ENCODE measurements around the gene CD180. TPM values are rescaled to one million over a fixed set of nuclear protein-coding genes. Genes with fewer than 3 reads are reported as not detected.
A peak's percentile ranks its signal among the peaks of the same experiment; 100 is the strongest.
"Not testable (repeated sequence)": the region's sequence is repeated elsewhere in the genome, so short reads cannot be mapped to it uniquely, and the experiment has no call there.

Gene CD180
- total RNA-seq, 1 donor = 0.54 TPM

GRCh38 chr5:67189931-67190330 is 6.7 kb downstream of the CD180 start:
- DNase-seq (ENCODE audit: low read depth in 2 of 3, low spot score in 2 of 3) = no peak

GRCh38 chr5:67189079-67189354 is 7.6 kb downstream of the CD180 start:
- no peak for DNase-seq (ENCODE audit: low read depth in 2 of 3, low spot score in 2 of 3)

- no peak for DNase-seq (ENCODE audit: low read depth in 2 of 3, low spot score in 2 of 3)
Measured at GRCh38 chr5:67188274-67189078, 8.1 kb downstream of the CD180 start.

GRCh38 chr5:67187006-67187715 is 9.4 kb downstream of the CD180 start:
- peak in 1 of 3 donors; percentile 58 for DNase-seq (ENCODE audit: low read depth in 2 of 3, low spot score in 2 of 3)

GRCh38 chr5:67183859-67184258 is 12.7 kb downstream of the CD180 start:
- DNase-seq (ENCODE audit: low read depth in 2 of 3, low spot score in 2 of 3) = no peak

GRCh38 chr5:67182301-67182790 is 14.3 kb downstream of the CD180 start:
- no peak for DNase-seq (ENCODE audit: low read depth in 2 of 3, low spot score in 2 of 3)

GRCh38 chr5:67181648-67182221 is 14.9 kb downstream of the CD180 start:
- peak in 1 of 3 donors; percentile 56 for DNase-seq (ENCODE audit: low read depth in 2 of 3, low spot score in 2 of 3)

- no peak for DNase-seq (ENCODE audit: low read depth in 2 of 3, low spot score in 2 of 3)
Measured at GRCh38 chr5:67179697-67180361, 16.8 kb downstream of the CD180 start.

GRCh38 chr5:67178966-67179365 is 17.6 kb downstream of the CD180 start:
- DNase-seq (ENCODE audit: low read depth in 2 of 3, low spot score in 2 of 3) = no peak

- DNase-seq (ENCODE audit: low read depth in 2 of 3, low spot score in 2 of 3) = peak in 1 of 3 donors; percentile 34
Measured at GRCh38 chr5:67178085-67178484, 18.5 kb downstream of the CD180 start.

- DNase-seq (ENCODE audit: low read depth in 2 of 3, low spot score in 2 of 3) = peak in 1 of 3 donors; percentile 41
Measured at GRCh38 chr5:67176936-67177335, 19.7 kb downstream of the CD180 start.

GRCh38 chr5:67173959-67174358 is 22.6 kb downstream of the CD180 start:
- no peak for DNase-seq (ENCODE audit: low read depth in 2 of 3, low spot score in 2 of 3)

GRCh38 chr5:67173351-67173750 is 23.2 kb downstream of the CD180 start:
- not testable (repeated sequence) for DNase-seq (ENCODE audit: low read depth in 2 of 3, low spot score in 2 of 3)

- DNase-seq (ENCODE audit: low read depth in 2 of 3, low spot score in 2 of 3) = no peak
Measured at GRCh38 chr5:67170767-67171166, 25.8 kb downstream of the CD180 start.

GRCh38 chr5:67168069-67168468 is 28.5 kb downstream of the CD180 start:
- no peak for DNase-seq (ENCODE audit: low read depth in 2 of 3, low spot score in 2 of 3)

GRCh38 chr5:67166460-67167285 is 29.9 kb downstream of the CD180 start:
- DNase-seq (ENCODE audit: low read depth in 2 of 3, low spot score in 2 of 3) = peak in 2 of 3 donors; percentile 25 to 59

GRCh38 chr5:67165526-67166459 is 30.8 kb downstream of the CD180 start:
- peak; percentile 61 to 92 (median 78) for DNase-seq (ENCODE audit: low read depth in 2 of 3, low spot score in 2 of 3)

GRCh38 chr5:67164856-67165525 is 31.6 kb downstream of the CD180 start:
- no peak for DNase-seq (ENCODE audit: low read depth in 2 of 3, low spot score in 2 of 3)

All from hematopoietic multipotent progenitor cell (in vitro differentiated cells).